HL-60 (cell line): ENCODE data around the gene SMOC2.
"Not testable (repeated sequence)": the region's sequence is repeated elsewhere in the genome, so short reads cannot be mapped to it uniquely, and the experiment has no call there.

ENCODE experiments used
- CTCF ChIP-seq: IDR thresholded peaks from one replicate; pipeline ENCODE4 v1.5.1; 2011; ENCODE audit warnings: low read length, control low read depth, inconsistent platforms; ENCODE audit not compliant: insufficient read depth
- GABPA ChIP-seq: IDR thresholded peaks from 2 replicates; pipeline ENCODE4 v1.6.1; 2012; ENCODE audit warnings: low read depth
- POLR2AphosphoS5 ChIP-seq: IDR thresholded peaks from 2 replicates; pipeline ENCODE4 v1.6.1; 2012; ENCODE audit warnings: low read depth

GRCh38 chr6:168610966-168611365 lies 170.0 kb downstream of the SMOC2 start:
- not testable (repeated sequence) for TF ChIP-seq CTCF, POLR2AphosphoS5, GABPA
